Measurements from ENCODE around the gene MTA2. TPM values are rescaled to one million over a fixed set of nuclear protein-coding genes. Genes with fewer than 3 reads are reported as not detected.
A peak's percentile ranks its signal among the peaks of the same experiment; 100 is the strongest.

The MTA2 gene
- polyA plus RNA-seq, 2 donors = 76.2 to 90.4 TPM

GRCh38 chr11:62605902-62606301, 4.2 kb upstream of the MTA2 start:
- Histone ChIP-seq H3K4me1 (ENCODE audit: control insufficient read depth in 2 of 2, insufficient read depth in 2 of 2, low read length in 1 of 2) (peaks cover 4 to 5% of the 10 kb centered on the region in 2 donors), H3K27me3 (ENCODE audit: control insufficient read depth in 1 of 2, insufficient read depth in 2 of 2, low read length in 2 of 2) (no peaks in the 10 kb centered on the region), H3K27ac (ENCODE audit: low read depth in 2 of 2, low read length in 1 of 2) (peak overlapping the region in 1 of 2 donors; percentile 34), H3K4me3 (ENCODE audit: low read depth in 1 of 2, low read length in 2 of 2) (no peak overlapping the region), H3K9me3 (ENCODE audit: control insufficient read depth in 2 of 2, insufficient read depth in 1 of 2, low read depth in 1 of 2, low read length in 1 of 2) (no peaks in the 10 kb centered on the region), H3K36me3 (ENCODE audit: control insufficient read depth in 2 of 2, insufficient read depth in 2 of 2, low read length in 1 of 2) (peaks cover 5 to 36% of the 10 kb centered on the region in 2 donors)
- 96 to 97% methylated on average over 15 of the region's 15 CpGs for WGBS, 2 donors

- Histone ChIP-seq H3K4me1 (ENCODE audit: control insufficient read depth in 2 of 2, insufficient read depth in 2 of 2, low read length in 1 of 2) (peaks cover 2 to 3% of the 10 kb centered on the region in 2 donors), H3K36me3 (ENCODE audit: control insufficient read depth in 2 of 2, insufficient read depth in 2 of 2, low read length in 1 of 2) (peaks cover 5 to 35% of the 10 kb centered on the region in 2 donors), H3K27me3 (ENCODE audit: control insufficient read depth in 1 of 2, insufficient read depth in 2 of 2, low read length in 2 of 2) (no peaks in the 10 kb centered on the region), H3K4me3 (ENCODE audit: low read depth in 1 of 2, low read length in 2 of 2) (no peak overlapping the region), H3K27ac (ENCODE audit: low read depth in 2 of 2, low read length in 1 of 2) (no peak overlapping the region), H3K9me3 (ENCODE audit: control insufficient read depth in 2 of 2, insufficient read depth in 1 of 2, low read depth in 1 of 2, low read length in 1 of 2) (no peaks in the 10 kb centered on the region)
- 82 to 91% methylated on average over 6 of the region's 6 CpGs for WGBS, 2 donors
Observed at GRCh38 chr11:62605467-62605866, 3.8 kb upstream of the MTA2 start.

- H3K27me3 ChIP-seq (ENCODE audit: control insufficient read depth in 1 of 2, insufficient read depth in 2 of 2, low read length in 2 of 2) = no peaks in the 10 kb centered on the region
- H3K4me1 ChIP-seq (ENCODE audit: control insufficient read depth in 2 of 2, insufficient read depth in 2 of 2, low read length in 1 of 2) = peaks cover 2 to 3% of the 10 kb centered on the region in 2 donors
- peaks cover 5 to 27% of the 10 kb centered on the region in 2 donors for H3K36me3 ChIP-seq (ENCODE audit: control insufficient read depth in 2 of 2, insufficient read depth in 2 of 2, low read length in 1 of 2)
- peak overlapping the region in 1 of 2 donors; percentile 11 for H3K27ac ChIP-seq (ENCODE audit: low read depth in 2 of 2, low read length in 1 of 2)
- no peak overlapping the region for H3K4me3 ChIP-seq (ENCODE audit: low read depth in 1 of 2, low read length in 2 of 2)
- 83 to 85% methylated on average over 13 of the region's 13 CpGs for WGBS, 2 donors
- H3K9me3 ChIP-seq (ENCODE audit: control insufficient read depth in 2 of 2, insufficient read depth in 1 of 2, low read depth in 1 of 2, low read length in 1 of 2) = no peaks in the 10 kb centered on the region
Observed at GRCh38 chr11:62604460-62605120, 2.9 kb upstream of the MTA2 start.

DNA sequence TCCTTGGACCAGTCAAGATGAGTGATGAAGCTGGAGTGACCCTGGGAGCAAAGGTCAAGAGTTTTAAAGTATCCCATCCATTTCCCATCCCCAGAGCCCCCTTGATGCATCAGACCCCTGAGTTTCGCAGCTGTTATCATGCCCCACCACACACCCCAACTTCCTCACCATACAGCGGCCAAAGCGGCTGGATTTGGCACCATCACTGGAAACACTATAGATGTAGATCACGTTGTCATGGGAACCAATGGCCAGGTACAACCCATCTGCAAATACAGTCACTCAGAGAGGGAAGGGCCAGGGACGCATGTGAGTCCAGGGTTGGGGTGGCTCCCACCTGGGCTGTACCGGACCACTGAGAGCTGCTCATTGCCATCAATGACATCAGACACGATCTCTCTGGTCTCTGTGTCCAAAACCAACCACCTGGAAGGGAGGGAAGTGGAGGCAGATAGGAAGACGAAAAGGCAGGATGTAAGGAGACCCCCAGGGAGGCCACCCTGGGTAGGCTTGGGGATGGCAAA, 2.2 kb upstream of the MTA2 start:
- Histone ChIP-seq H3K27ac (ENCODE audit: low read depth in 2 of 2, low read length in 1 of 2) (peak overlapping the region in 1 of 2 donors; percentile 37), H3K36me3 (ENCODE audit: control insufficient read depth in 2 of 2, insufficient read depth in 2 of 2, low read length in 1 of 2) (peaks cover 5 to 26% of the 10 kb centered on the region in 2 donors), H3K4me3 (ENCODE audit: low read depth in 1 of 2, low read length in 2 of 2) (no peak overlapping the region), H3K9me3 (ENCODE audit: control insufficient read depth in 2 of 2, insufficient read depth in 1 of 2, low read depth in 1 of 2, low read length in 1 of 2) (no peaks in the 10 kb centered on the region), H3K27me3 (ENCODE audit: control insufficient read depth in 1 of 2, insufficient read depth in 2 of 2, low read length in 2 of 2) (no peaks in the 10 kb centered on the region), H3K4me1 (ENCODE audit: control insufficient read depth in 2 of 2, insufficient read depth in 2 of 2, low read length in 1 of 2) (peaks cover 2 to 6% of the 10 kb centered on the region in 2 donors)
- WGBS, 2 donors = 92 to 94% methylated on average over 8 of the region's 8 CpGs

GRCh38 chr11:62603072-62603408, 1.4 kb upstream of the MTA2 start:
- WGBS, 2 donors = 37 to 64% methylated on average over 13 of the region's 13 CpGs
- peaks cover 5 to 23% of the 10 kb centered on the region in 2 donors for H3K36me3 ChIP-seq (ENCODE audit: control insufficient read depth in 2 of 2, insufficient read depth in 2 of 2, low read length in 1 of 2)
- peak overlapping the region; percentile 69 to 82 for H3K4me3 ChIP-seq (ENCODE audit: low read depth in 1 of 2, low read length in 2 of 2)
- peak overlapping the region; percentile 91 to 99 for H3K27ac ChIP-seq (ENCODE audit: low read depth in 2 of 2, low read length in 1 of 2)
- no peaks in the 10 kb centered on the region for H3K9me3 ChIP-seq (ENCODE audit: control insufficient read depth in 2 of 2, insufficient read depth in 1 of 2, low read depth in 1 of 2, low read length in 1 of 2)
- H3K4me1 ChIP-seq (ENCODE audit: control insufficient read depth in 2 of 2, insufficient read depth in 2 of 2, low read length in 1 of 2) = peaks cover 2 to 6% of the 10 kb centered on the region in 2 donors
- no peaks in the 10 kb centered on the region for H3K27me3 ChIP-seq (ENCODE audit: control insufficient read depth in 1 of 2, insufficient read depth in 2 of 2, low read length in 2 of 2)

- Histone ChIP-seq H3K27ac (ENCODE audit: low read depth in 2 of 2, low read length in 1 of 2) (peak overlapping the region; percentile 91 to 99), H3K4me3 (ENCODE audit: low read depth in 1 of 2, low read length in 2 of 2) (peak overlapping the region; percentile 69 to 82), H3K9me3 (ENCODE audit: control insufficient read depth in 2 of 2, insufficient read depth in 1 of 2, low read depth in 1 of 2, low read length in 1 of 2) (no peaks in the 10 kb centered on the region), H3K4me1 (ENCODE audit: control insufficient read depth in 2 of 2, insufficient read depth in 2 of 2, low read length in 1 of 2) (peaks cover 2 to 6% of the 10 kb centered on the region in 2 donors), H3K36me3 (ENCODE audit: control insufficient read depth in 2 of 2, insufficient read depth in 2 of 2, low read length in 1 of 2) (peaks cover 5 to 28% of the 10 kb centered on the region in 2 donors), H3K27me3 (ENCODE audit: control insufficient read depth in 1 of 2, insufficient read depth in 2 of 2, low read length in 2 of 2) (no peaks in the 10 kb centered on the region)
- 13 to 17% methylated on average over 92 to 96 of the region's 96 CpGs for WGBS, 2 donors
Observed at GRCh38 chr11:62602141-62603071, 741 bp upstream of the MTA2 start.

- 0% methylated on average over 30 of the region's 30 CpGs for WGBS, 2 donors
- H3K36me3 ChIP-seq (ENCODE audit: control insufficient read depth in 2 of 2, insufficient read depth in 2 of 2, low read length in 1 of 2) = peaks cover 5 to 38% of the 10 kb centered on the region in 2 donors
Observed at GRCh38 chr11:62601122-62601371, 618 bp downstream of the MTA2 start.

DNA sequence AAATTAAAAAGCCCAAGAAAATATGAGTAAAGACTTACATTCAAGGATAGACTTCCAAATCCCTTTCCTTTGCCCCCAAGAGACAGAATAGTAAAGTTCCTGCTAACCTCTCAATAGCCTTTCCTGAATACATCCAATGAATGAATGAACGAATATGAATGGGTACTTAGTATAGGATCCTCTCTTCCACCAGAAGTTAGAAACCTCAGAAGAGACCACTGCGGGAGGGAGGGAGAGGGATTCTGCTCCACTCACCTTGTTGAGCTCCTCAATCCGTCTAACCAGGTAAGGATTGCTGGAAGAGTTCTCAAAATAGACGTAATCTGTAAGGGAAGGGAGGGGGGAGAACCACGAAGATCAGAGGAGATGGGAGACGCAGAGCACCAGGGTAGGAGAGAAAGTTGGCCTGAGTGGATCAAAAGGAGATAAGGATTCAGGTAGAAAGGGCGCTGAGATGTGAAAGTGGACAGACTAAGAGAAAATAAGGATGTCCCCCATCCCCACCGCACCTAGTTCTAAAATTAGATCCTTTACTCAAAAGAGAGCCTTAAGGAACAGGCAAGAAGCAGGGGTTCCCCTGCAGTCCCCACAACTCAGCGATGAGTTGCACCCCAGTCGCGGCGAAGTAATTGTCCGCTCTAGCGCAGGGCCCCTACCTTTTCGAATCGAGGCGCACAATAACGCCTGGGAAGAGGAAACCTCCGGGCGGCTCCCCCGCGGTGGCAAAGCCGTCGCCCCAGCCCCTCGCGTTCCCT, 1.1 kb downstream of the MTA2 start:
- Histone ChIP-seq H3K36me3 (ENCODE audit: control insufficient read depth in 2 of 2, insufficient read depth in 2 of 2, low read length in 1 of 2) (peaks cover 8 to 38% of the 10 kb centered on the region in 2 donors), H3K4me1 (ENCODE audit: control insufficient read depth in 2 of 2, insufficient read depth in 2 of 2, low read length in 1 of 2) (peaks cover 2 to 6% of the 10 kb centered on the region in 2 donors), H3K9me3 (ENCODE audit: control insufficient read depth in 2 of 2, insufficient read depth in 1 of 2, low read depth in 1 of 2, low read length in 1 of 2) (no peaks in the 10 kb centered on the region), H3K27me3 (ENCODE audit: control insufficient read depth in 1 of 2, insufficient read depth in 2 of 2, low read length in 2 of 2) (no peaks in the 10 kb centered on the region), H3K27ac (ENCODE audit: low read depth in 2 of 2, low read length in 1 of 2) (peak overlapping the region; percentile 91 to 99), H3K4me3 (ENCODE audit: low read depth in 1 of 2, low read length in 2 of 2) (peak overlapping the region; percentile 82 to 97)
- WGBS, 2 donors = 1 to 2% methylated on average over 26 of the region's 26 CpGs

More at GRCh38 chr11:62601122-62601371, 618 bp downstream of the MTA2 start:
- H3K27ac ChIP-seq (ENCODE audit: low read depth in 2 of 2, low read length in 1 of 2) = peak overlapping the region; percentile 91 to 99
- peak overlapping the region; percentile 82 to 97 for H3K4me3 ChIP-seq (ENCODE audit: low read depth in 1 of 2, low read length in 2 of 2)
- no peaks in the 10 kb centered on the region for H3K27me3 ChIP-seq (ENCODE audit: control insufficient read depth in 1 of 2, insufficient read depth in 2 of 2, low read length in 2 of 2)
- peaks cover 2 to 6% of the 10 kb centered on the region in 2 donors for H3K4me1 ChIP-seq (ENCODE audit: control insufficient read depth in 2 of 2, insufficient read depth in 2 of 2, low read length in 1 of 2)
- no peaks in the 10 kb centered on the region for H3K9me3 ChIP-seq (ENCODE audit: control insufficient read depth in 2 of 2, insufficient read depth in 1 of 2, low read depth in 1 of 2, low read length in 1 of 2)

- peaks cover 2 to 6% of the 10 kb centered on the region in 2 donors for H3K4me1 ChIP-seq (ENCODE audit: control insufficient read depth in 2 of 2, insufficient read depth in 2 of 2, low read length in 1 of 2)
- WGBS, 2 donors = 19 to 23% methylated on average over 5 of the region's 5 CpGs
- peak overlapping the region; percentile 82 to 91 for H3K27ac ChIP-seq (ENCODE audit: low read depth in 2 of 2, low read length in 1 of 2)
- H3K4me3 ChIP-seq (ENCODE audit: low read depth in 1 of 2, low read length in 2 of 2) = peak overlapping the region; percentile 0 to 82
- H3K27me3 ChIP-seq (ENCODE audit: control insufficient read depth in 1 of 2, insufficient read depth in 2 of 2, low read length in 2 of 2) = no peaks in the 10 kb centered on the region
- H3K36me3 ChIP-seq (ENCODE audit: control insufficient read depth in 2 of 2, insufficient read depth in 2 of 2, low read length in 1 of 2) = peaks cover 9 to 40% of the 10 kb centered on the region in 2 donors
- no peaks in the 10 kb centered on the region for H3K9me3 ChIP-seq (ENCODE audit: control insufficient read depth in 2 of 2, insufficient read depth in 1 of 2, low read depth in 1 of 2, low read length in 1 of 2)
Observed at GRCh38 chr11:62599901-62600300, 1.8 kb downstream of the MTA2 start.

Data from esophagus (tissue), 2 donors.